Measurements from ENCODE around the gene ELF4.
A peak's percentile ranks its signal among the peaks of the same experiment; 100 is the strongest.

Gene ELF4

DNA sequence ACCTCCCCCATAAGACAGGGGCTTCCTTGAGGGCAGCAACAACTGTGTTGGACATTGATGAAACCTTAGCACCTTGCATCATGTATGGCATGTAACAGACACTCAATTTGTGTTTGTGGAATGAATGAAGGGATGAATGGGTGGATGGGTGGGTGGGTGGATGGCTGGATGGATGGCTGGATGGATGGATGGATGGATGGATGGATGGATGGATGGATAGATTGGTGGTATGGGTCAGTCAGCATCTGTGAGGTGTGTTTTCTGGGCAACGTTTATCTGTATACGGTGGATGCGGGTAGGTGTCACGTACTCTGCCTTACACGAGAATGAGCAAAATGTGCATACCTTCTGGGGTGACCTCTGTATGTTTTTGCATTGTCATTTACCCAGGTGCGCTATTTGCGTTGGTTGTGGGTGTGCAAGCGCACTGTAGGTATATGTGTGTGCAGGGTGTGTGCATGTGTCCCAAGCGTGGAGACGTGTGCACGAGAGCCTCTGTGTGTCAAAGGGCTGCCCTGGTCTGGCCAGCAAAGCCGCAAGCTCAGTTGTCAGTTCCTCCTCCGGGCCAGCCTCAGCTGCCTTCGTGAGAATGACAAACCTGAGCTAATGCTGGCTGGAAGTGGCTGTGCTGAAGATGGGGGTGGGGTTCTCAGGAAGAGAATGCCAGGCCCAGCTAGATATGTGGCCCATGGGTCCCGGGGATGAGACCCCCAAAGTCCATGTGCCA, 26.5 kb downstream of the ELF4 start:
- no peak for DNase-seq (ENCODE audit: low read depth)

DNA sequence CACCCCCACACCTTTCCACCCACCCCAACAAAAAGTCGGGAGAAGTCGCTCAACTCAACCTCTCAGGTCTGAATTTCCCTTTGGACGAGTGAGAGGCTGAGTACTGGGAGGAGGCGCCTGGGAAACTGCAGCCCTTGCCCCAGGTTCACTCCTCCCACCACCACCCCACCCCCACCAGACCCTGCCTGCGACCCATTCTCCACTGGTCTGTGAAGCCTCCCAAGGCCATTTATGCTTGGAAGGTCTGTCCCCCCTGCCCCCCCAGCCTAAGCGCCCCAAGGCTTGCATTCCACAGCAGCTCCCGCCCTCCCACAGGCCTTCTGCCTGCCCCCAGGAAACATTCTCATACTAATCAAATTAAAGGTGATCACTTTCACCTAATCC, 27.2 kb downstream of the ELF4 start:
- no peak for DNase-seq (ENCODE audit: low read depth)

DNA sequence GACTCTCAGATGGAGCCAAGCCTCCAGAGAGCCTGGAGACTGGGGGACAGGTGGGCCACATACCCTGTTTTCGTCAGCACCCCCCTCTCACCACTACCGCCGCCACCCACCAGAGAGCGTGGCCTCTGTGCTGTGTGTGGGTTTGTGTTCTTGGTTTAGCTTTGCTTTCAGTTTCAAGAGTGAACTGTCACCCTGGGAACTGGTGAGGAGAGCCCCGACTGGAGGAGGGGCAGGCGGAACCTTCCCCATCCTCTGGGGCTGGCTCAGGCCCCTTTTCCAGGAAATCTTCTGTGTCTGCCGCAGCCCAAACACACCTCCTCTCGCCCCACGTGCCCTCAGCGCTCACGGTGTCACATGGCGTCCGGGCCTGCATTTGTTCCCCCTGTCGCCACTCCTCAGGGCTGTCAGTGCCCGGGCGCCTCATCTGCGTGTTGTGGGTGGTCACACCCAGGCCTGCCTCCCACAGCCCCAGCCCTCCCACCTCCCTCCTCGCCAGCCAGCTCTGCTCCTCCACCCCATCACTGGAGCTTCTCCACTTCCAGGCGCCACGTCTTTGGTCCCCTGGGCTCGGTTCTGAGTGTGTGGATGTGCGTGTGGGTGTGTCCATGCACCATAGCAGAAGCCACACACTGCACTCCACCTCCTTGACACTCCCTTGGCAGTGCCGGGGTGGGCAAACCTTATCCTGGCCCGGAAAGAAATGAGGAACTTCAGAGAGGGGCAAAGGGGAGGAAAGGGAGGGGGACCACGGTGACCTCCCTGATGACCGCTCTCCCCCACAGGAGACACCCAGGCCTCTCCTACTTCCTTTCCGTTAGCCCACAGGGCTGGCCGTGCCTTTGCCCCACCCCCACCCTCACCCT, 27.8 kb downstream of the ELF4 start:
- peak; percentile 59 for DNase-seq (ENCODE audit: low read depth)

DNA sequence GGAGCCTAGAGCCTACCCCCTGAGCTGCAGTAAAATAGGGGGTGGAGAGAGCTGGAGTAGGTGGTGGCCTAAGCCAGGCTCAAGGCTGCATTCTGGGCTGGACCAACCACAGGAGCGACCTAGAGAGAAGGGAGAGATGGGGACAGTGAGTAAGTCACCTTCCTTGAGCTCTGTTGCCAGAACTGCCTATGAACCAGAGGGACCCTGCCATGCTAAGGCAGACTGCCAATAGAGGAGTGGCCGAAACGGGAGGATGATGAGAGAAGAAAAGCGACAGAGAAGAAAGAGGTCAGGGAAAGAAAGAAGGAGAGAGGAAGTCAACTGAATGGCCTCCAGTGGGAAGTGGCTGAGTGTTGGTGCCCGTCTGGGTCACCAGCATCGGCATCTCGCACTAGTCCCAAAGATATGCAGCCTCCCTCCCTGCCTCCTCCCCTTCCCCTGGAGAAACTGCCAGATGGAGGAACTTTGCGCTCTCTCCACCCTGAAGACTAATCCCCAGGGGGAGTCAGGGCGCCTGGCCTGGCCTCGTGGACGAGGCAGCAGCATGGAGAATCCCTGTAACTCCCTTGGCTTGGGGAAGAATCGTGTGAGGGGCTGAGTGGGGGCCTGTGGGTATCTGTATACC, 28.8 kb downstream of the ELF4 start:
- DNase-seq (ENCODE audit: low read depth) = no peak

DNA sequence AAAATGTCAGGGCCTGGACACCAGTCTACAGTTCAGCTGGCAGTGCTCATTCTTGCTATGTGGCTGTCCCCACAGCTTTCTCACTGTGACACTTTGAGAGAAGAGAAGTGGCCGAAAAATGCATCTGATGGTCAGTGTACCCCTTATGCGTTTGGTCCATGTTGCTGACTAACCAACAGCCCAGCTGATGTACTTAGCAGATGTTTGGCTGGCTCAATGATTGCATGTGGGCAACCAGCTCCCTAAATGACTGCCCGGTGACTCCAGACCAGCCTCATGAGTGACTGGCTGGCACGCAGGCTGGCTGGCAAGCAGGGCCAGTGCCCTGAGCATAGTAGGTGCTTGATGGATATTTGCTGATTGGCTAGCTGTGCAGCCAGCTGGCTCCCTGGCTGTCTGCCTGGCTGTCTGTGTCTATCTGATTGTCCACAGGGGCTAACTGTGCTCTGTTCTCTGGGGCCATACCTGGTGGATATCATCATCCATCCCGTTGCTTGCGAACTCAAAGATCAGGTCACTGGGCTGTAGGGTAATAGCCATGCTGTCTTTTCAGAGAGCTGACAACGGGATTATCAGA, 29.4 kb downstream of the ELF4 start:
- DNase-seq (ENCODE audit: low read depth) = no peak

DNA sequence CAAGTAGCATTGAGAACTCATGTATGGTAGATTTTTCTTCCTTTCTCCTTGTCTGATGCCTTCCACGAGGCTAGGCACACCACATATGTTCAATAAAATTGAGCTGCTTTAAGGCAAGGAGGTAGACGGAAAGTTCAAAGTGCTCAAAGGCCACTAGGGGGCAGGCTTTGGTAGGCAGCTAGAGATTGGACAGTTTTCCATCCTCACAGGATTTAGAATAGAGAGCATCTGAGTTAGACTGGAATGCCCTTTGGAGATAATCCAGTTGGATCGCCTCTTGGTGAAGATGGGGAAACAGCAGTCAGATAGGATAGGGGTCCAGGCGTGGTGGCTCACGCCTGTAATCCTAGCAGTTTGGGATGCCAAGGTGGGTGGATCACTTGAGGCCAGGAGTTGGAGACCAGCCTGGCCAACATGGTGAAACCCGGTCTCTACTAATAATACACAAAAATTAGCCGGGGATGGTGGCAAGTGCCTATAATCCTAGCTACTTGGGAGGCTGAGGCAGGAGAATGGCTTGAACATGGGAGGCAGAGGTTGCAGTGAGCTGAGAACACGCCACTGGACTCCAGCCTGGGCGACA, 30.4 kb downstream of the ELF4 start:
- peak; percentile 45 for DNase-seq (ENCODE audit: low read depth)

DNA sequence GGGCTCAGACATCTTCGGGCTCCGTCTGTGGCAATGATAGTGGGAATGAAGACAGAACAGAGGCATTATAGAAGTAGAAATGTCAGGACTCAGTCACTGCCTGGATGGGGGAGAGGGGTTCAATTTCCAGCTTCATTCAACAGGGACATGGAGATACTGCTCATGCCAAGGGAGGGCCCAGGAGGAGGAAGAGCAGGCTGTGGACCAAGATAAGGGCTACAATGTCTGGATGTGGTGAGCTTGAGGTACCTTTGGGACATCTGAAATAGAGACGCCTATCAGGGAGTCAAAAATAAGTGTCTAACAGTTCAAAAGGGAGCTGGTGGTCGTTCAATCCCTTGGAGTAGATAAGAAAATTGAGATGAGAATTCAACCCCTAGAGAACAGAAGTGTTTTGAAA, 34.5 kb downstream of the ELF4 start:
- DNase-seq (ENCODE audit: low read depth) = no peak

DNA sequence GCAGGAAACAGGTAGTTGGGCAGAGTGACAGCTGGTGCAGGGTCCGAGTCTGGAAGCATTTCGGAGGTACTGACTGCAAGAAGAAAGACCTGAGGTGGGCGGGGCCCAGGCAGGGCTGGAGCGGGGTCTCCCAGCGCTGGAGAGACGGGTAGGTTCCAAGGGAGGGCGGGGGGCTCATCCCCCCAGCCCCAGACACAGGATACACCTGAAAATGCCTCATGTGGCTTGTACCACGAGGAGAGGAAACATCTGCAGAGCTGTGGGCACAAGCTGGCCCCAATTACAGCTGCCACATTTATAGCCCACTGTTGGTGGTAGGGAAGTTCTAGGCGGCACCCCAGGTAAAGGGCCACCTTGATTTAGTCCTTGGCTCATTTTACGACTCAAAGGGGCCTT, 38.0 kb downstream of the ELF4 start:
- DNase-seq (ENCODE audit: low read depth) = no peak

DNA sequence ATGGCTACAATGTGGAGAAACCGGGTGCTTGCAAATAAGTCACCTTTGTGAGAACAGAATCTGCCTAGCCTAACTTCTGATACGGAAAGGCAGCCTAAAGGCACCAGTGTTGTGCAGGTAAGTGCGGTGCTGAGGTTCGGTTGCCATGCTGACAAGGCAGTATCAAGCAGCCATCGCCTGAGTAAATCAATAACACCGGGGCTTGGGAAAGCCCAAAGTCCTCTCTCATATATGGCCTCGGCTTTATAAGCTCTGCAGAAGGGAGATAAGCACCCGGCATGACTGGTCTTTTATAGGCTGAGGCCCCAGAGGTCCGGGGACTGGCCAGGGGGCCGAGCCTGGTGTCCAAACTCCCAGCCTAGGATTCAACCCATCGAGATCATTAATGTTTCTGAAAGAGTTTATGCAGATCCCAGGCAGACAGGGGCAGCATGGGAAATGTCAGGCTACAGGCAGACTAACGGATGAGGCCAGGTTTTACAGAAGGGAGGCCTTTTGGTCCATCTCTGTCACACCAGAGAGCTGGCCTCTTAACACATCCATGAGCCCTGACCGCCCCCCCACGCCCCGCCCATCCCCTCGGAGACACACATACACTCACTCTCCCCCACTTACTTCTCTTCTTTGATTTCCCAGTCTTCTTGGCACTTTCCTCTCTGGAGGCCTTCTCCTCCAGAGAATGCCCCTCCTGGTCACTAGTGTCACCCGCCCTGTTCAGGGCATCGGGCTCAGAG, 38.5 kb downstream of the ELF4 start:
- no peak for DNase-seq (ENCODE audit: low read depth)

DNA sequence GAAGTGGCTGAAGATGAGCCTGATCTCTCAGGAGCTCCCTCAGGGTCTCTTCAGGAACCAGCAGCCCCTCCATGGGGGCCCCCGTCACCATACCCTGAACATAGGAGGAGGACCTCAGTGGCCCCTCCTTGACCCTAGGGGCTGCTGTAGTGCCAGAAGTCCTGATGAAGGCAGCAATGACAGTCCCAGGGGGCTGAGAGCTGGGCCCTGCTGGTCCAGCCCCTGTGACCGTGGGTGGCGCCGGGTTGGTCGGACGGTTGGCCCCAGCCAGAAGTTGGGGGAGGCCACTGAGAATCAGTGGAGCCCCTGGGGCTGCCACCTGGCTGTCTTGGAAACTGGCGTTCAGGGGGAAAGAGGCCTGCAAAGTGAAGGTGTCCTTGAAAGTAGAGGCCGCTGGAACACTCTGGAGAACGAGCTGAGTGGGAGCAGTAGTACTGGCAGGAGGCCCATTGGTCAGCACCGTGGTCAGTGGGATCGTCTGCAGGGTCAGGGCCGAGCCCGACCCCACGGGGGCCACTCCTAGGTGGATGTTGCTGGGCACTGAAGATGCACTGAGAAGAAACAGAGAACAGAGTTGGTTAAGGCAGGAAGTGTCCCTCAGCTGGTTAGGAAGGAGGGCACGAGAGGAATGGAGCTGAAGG, 43.2 kb downstream of the ELF4 start:
- no peak for DNase-seq (ENCODE audit: low read depth)

DNA sequence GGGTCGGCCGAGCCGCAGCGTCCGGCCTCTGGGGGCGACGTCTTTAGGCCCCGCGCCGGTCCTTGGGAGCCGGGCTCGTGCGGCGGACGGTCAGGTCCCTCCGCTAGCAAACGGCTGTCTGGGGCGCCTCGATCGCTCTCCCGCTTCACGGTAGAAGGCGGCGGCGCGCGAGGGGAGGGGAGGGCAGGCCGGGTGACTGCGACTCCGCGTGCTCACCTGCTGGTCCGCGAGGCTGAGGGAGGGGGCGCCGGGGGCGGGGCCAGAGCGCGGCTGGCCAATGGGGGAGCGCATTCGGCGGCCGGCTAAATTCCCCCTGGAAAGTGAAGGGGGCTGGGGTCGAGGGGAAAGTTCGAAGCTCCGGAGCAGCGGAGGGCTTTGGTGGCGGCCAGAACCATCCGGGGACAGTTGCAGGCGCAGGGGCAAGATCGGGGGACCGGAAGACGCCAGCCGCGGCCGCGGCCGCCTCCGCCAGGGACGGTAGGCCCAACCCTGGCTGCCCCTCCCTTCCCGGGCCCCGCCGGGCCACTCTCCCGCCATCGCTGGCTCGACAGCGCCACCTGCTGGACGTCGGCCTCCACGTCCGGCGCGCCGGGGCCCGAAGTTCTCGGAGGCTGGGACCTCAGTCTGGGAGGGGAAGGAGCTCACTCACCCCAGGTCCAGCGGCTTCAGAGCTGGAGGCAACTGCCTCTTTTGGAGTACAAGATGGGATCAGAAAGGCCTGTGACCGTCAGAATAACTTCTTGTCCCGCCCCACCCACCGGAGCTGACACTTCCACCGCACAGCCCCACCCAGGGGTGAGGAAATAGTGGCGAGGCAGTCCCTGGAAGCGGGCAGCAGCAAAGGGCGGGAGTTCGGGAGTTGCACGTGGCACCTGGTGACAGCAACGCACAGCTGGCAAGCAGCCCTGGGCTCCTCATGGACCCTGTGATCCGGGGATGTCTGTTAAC, 49.9 kb downstream of the ELF4 start:
- DNase-seq (ENCODE audit: low read depth) = peak; percentile 74

DNA sequence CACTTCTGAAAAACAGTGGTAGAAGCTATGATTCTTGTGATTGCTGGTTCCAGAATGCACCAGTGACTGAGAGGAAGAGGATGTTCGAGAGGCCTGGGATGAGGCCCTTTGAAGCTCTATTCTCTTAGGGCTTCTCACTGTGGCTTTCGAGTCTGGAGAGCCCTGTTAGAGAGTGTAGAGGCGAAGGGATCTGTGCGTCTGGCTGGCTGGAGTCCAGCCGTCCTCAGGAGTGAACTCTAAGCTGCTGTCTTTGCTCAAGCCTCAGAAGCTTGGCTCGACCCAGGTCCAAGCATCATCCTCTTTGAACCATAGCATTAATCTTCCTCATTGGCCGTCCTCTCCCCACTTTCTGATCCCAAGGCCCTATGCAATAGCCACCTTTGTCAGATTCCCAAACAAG, 51.6 kb downstream of the ELF4 start:
- DNase-seq (ENCODE audit: low read depth) = no peak

DNA sequence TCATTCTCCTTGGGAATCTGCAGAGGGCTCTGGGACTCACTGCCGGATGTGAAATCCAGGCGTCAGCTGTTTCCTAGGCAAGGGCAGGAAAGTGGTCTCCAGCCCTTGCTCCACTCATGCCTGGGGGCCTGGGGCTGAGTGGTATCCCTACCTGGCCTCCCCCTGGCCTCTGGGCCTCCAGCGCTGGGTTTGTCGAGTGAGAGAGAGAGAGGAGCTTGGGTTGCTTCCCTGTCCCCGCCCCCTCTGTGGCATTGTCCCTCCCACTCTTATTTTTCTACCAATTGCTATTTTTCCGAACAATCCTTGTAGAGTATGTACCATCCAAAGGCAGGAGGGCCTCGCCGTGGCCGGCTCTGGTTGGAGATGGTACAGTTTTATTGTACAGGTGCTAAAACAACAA, 53.1 kb downstream of the ELF4 start:
- DNase-seq (ENCODE audit: low read depth) = no peak

DNA sequence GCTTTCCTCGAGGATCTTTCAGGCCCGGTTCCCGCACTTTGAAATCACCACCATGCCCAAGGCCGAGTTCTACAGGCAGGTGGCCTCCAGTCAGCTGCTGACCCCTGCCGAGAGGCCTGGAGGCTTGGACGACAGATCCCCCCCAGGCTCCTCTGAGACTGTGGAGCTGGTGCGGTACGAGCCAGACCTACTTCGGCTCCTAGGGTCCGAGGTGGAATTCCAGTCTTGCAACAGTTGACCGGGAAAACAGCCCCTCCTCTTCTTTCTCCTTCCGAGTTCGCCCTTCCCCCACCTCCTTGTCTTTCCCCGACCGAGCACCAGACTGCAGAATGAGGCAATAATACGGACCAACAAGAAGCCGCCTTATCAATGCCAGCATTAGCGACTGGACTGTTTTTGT, 54.4 kb downstream of the ELF4 start:
- no peak for DNase-seq (ENCODE audit: low read depth)

DNA sequence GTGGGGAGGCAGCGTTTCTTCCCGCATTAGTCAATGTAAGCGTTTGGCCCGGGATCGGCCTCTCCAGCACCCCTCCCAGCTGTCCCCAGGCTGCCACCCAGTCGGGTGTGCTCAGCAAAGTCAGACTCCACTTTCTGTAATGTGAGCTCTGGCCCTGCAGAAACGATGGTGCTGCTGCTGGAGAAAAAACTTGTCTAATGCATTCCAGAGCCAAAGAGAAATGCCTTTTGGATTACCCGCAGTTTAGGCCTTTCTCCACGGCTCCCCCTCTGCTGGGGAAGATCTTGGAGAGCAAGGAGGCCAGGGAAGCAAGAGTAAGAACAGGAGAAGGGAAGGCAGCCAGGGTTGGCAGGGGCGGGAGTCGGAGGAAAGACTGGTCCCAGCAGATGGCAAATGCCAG, 55.2 kb downstream of the ELF4 start:
- DNase-seq (ENCODE audit: low read depth) = no peak

DNA sequence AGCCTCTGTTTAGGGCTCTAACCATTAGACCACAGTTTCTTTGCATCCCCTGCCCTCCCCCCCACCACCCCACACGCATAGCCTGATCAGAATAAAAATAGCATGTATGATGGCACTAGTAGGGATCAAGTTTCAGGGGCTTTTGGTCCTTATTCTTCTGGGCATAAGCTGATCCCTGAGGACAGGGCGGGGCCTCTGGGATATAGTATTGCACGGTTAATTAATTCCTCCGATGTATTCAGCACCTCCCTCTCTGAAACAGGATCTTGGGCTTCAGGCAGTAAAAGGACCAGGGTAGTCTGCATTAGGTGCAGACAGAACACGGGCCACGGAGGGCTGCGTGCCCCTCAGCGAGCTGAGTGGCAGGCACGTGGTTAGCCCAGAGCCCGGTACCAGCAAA, 57.1 kb downstream of the ELF4 start:
- DNase-seq (ENCODE audit: low read depth) = no peak

DNA sequence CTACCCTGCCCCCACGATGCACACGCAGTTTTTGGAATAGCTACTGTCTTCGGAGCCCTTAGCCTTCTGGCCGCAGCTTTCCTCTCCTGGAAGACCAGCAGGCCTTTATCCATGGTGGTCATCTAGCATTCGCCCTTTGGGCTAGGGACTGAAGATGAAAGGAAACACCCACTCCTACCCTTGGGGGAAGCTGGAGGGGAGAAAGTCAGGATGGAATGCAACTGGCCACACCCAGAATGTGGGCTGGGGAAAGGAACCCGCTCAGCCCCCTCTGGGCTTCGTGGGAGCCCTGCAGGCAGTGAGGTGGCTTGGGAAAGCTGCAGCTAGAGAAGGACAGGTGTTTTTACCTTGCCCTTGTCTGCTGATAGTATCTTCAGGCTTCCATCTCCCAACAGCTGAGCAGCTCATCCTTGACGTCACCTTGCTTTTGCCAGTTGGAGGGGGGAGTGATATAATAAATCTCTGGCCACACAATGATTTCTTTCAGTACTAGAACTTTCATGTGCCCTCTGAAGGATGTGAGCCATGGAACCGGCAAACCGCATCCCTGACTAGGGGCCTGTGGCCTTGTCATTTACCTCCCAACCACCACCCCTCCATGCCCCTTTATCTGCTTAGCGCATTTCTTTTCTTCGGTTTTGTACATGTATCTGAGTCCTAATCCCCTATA, 59.0 kb downstream of the ELF4 start:
- no peak for DNase-seq (ENCODE audit: low read depth)

DNA sequence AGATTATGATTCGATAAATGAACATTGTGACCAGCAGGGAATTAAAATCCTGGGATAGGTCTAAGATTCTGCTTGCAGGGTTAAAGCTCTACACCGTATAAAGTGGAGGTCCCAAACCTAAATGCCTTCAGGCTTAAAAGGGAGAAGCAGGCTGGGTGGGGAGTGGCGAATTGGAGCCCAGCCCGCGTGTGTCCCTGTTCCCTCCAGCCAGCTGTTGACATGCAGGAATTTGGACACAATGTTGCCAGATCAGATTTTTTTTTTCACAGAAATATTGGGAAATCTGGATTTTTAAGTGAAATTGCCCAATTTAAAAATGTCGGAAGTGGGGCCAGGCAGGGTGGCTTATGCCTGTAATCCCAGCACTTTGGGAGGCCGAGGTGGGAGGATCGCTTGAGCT, 60.5 kb downstream of the ELF4 start:
- no peak for DNase-seq (ENCODE audit: low read depth)

DNA sequence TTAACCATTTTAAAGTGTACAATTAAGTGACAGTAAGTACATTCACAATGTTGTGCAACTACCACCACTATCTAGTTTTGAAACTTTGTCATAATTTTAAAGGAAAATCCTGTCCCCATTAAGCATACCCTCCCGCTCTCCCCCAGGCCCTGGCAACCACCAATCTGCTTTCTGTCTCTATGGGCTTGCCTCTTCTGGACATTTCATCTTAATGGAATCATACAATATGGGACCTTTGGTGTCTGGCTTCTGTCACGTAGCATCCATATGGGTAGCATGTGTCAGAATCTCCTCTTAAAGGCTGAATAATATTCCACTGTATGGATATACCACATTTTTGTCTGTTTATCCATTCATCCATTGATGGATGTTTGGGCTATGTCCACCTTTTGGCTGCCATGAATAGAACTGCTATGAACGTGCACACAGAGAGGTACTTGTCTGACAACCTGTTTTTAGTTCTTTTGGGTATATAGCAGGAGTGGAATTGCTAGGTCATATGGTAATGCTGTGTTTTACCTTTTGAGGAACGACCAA, 61.5 kb downstream of the ELF4 start:
- no peak for DNase-seq (ENCODE audit: low read depth)

All from activated gamma-delta T cell treated with anti-CD3 and anti-CD28 coated beads, Interleukin-2, amount 50 U/mL, for 16 hours (primary cell).